HG02798 (cell line): ENCODE results near the gene TPST1.
"Not testable (repeated sequence)": the region's sequence is repeated elsewhere in the genome, so short reads cannot be mapped to it uniquely, and the experiment has no call there.

Source experiments
- ATAC-seq: cut with Tn5 transposase; IDR thresholded peaks from one replicate; pipeline ENCODE4 v1.9.1; 2021; ENCODE audit warnings: mild to moderate bottlenecking; ENCODE audit not compliant: unreplicated experiment, poor library complexity

TPST1 gene

DNA sequence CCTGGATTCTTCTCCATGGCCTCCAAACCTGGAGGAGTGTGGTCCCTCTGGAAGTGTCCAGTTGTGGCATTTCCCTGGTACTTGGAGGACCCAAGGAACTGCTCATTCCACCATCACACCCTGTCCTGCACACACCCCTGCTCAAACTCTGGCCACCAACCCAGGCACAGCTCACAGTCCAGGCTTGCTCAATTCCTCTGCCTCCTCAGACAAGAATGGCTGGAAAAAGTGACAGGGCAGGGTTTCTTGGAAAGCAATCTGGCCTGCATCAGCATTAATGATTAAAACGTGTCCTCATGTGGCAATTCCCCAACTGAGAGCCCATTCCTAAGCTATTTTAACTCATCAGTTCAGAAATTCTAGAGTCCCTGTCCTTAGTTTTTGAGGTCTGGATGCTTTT lies 17.2 kb upstream of the TPST1 start:
- no peak for ATAC-seq

DNA sequence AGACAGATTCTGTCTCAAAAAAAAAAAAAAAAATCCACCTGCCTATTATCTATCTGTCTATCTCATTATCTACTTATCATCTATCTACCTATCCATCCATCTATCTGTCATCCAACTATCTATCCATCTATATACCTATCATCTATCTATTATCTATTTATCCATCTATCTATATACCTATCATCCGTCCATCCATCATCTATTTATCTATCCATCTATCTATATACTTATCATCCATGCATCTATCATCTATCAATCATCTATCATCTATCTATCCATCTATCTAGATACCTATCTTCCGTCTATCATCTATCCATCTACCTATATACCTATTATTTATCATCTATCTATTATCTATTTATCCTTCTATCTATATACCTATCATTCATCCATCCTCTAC lies 16.5 kb upstream of the TPST1 start:
- no peak for ATAC-seq

DNA sequence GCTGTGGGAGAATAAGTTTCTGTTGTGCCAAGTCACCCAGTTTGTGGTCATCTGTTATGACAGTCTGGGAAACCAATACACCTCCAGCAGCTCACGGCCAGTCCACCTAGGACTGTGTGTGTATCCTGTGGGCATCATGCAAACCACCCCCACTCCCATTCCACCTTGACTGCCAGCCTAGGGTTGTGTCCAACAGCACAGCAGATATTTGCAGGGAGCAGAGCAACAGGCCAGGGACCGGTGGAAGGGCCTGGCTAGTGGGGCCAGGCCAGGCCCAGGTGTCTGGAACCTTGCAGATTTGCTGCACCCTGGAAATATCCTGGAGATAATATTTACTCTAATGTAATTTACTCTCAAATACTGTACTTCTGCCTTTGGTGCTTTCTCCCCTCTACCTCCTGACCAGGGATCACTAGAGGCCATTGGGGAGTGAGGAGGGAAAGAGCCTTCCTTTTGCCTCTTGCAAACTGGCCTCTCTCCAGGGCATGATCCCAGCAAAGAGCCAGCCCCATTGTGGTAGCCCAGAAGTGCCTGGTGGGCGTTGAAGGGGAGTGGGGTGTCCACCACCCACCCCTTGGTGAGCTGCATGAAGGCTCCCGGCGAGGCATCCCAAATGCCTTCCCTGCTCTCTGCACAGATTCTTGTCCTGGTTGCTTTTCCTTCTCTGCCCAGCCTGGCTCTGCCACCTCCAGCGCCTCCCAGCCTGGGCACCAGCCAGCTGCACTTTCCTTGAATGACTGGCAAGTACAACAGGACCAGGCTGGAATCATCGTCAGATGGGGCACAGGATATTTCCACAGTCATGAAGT lies 15.2 kb upstream of the TPST1 start:
- ATAC-seq: no peak

DNA sequence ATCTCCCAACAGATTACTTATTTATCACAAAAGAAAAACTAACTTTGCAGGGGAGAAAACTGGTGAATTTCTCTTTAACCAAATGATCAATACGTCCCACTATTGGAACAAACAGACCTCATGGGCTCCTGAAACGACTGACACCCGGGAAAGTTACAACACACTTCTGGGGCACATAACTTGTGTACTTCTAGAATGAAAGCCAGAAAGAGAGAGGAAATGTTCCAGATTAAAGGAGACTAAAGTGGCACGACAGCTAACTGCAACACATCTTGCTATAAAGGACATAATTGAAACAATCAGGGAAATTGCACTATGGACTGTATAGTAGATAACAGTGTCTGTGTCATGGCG lies 14.7 kb upstream of the TPST1 start:
- ATAC-seq: no peak

DNA sequence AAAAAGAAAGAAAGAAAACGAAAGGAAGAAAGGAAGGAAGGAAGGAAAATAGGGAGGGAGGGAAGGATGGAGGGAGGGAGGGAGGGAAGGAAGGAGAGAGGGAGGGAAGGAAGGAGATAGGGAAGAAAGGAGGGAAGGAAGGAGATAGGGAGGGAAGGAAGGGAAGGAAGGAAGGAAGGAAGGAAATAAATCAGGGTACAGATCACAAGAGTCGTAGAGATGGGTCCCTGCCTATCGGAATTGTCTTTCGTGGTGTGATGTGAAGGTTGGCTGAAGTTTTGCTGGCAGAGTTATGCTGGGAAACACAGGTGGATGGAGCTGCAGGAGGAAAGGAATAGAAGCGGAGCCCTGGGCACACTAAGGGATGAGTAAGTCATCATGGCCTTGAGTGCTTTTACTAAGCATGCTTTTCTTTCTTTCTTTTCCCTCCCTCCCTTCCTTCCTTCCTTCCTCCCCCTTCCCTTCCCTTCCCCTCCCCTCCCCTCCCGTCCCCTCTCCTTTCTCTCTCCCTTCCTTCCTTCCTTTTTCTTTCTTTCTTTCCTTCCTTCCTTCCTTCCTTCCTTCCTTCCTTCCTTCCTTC lies 11.9 kb upstream of the TPST1 start:
- ATAC-seq: no peak

DNA sequence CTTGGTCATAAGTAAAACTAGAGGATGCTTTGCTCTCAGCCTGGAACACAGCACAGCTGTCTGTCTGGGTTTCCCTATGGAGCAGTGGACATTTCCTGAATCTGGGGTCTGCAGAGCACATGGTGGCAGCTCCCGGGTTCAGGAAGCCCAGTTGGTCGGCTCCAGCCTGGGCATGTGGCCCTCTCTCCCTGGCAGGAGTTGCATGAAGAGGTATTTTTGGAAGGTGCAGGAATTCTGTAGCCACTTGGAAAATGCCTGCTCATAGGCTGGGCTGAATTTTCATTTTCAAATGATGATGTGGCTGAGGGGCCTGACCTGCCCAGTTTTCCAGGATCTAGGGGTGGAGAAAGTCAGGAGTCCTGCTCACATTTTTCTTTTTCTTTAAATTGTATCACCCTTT lies 6.7 kb upstream of the TPST1 start:
- ATAC-seq: no peak

DNA sequence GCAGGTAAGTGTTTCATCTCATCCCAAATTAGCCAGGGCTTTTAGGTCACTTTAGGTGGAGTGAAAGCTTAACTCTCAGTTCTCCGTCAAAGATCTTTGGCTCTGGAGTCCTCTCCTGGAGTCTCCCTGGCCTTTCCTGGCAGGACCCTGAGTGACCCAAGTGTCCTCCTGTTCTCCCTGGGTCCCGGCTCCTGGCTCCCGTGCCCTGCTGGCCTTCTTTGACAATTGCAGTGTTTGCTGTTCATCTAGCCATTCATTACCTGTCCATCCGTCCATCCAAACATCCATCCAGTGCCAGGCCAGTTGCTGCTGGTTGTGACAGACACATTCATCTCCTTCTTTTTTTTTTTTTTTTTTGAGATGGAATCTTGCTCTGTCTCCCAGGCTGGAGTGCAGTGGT lies 6.2 kb upstream of the TPST1 start:
- ATAC-seq: no peak

DNA sequence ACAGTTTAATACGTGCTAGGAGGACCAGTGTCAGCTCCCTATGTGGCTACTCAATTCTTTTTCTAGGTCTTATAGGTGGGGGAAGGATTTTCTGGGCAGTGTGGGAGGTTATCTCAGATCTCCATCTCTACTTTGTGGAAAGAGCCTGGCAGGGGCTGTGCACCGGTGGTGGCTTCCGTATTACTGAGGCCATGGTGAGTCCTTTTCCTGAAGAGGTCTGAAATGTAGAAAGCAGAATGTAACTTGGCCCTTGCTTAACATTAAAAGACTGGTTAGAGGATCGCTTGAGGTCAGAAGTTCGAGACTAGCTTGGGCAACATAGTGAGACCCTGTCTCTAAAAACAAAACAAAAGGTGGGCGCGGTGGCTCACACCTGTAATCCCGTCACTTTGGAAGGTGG lies 2.7 kb upstream of the TPST1 start:
- no peak for ATAC-seq

DNA sequence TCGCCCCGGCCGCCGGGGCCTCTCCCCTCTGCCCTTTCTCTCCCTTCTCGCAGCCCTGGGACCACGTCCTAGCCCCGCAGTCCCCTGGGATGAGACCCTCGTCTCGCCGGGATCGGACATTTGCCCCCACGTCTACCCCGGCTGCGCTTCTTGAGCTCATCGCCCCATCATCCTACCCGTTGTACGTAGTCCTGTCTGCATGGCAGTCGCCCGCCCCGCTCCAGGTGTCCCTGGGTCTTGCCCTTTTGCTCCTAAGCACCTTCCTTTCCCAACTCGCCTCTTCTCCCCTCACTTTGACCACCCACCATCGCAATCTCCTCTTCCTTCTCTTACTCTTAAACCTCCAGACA lies 582 bp downstream of the TPST1 start:
- peak; percentile 3 for ATAC-seq

DNA sequence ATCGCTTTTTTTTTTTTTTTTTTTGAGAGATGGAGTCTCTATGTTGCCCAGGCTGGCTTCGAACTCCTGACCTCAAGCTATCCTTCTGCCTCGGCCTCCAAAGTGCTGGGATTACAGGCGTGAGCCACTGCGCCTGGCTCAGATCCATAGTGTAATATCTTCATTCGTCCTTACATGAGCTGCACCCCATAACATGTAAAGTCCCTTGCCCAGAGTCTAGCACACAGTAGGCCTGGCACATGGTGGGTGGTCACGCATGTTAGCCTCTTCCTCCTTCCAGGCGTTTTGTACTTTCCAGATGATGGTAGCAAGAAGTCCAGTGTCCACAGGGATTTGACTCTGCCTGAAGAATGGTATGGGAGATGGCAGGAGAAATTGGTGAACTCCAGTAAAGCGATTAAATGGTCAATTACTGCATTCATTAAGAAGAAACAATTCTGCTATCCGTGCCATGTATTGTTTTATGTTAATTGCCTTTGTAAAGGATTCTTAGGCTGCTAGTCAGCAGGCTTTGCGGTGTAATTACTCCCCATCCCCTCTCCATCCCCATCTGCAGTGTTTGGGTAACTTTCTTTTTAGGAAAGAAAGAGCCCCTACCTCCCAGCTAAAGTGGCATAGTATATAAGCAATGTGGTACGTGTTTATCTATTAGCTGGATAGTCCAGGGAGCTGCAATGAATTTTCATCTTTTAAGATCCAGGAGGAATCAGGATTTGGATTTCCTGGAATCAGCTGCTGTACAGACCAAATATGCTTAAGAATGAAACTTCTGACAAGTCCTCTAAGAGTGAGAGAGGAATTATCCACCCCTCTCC lies 1.2 kb downstream of the TPST1 start:
- ATAC-seq: no peak

DNA sequence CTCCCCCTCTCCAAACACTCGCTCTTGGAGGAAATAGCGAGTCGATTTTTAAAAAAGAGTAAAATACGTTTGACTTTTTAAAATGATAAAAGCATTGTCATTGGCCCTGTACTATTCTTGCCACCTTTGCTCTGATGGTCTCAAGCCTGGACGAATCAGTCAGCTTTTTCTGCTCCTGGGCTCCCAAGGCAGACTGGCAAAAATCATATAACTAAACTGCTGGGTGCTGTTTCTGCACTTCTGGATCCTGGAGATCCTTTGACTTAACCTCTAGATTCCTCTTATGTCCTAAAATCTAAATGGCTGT lies 1.8 kb downstream of the TPST1 start:
- ATAC-seq: no peak

DNA sequence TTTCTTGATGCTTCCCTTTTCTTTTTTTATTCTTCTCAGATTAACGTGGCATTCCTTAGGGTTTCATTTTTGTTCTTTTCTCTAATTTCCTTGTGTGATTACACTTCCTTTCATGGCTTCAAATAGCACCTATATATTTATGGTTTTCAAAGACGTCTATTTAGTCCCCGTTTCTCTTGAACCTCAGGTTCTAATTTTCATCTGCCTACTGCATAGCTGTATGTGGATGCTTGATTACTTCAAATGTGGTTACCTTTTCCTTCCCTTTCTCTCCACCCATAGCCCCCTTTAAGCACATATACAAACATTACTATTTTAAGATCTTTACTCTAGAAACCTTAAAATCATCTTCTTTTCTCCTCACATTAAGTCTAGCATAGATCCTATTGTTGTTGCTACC lies 2.4 kb downstream of the TPST1 start:
- no peak for ATAC-seq

DNA sequence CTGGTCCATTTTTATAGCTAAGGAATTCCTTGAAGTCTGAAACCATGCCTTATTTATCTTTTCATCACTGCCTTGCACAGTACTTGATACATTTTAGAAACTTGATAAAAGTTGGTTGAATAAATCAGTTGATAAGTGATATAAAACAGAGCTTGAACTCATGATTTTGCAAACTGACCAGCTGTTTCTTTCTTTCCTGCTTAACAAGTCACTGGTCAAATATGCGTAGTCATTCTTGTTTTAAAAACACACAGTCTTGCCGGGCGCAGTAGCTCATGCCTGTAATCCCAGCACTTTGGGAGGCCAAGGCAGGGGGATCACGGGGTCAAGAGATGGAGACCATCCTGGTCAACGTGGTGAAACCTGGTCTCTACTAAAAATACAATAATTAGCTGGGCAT lies 6.3 kb downstream of the TPST1 start:
- ATAC-seq: no peak

DNA sequence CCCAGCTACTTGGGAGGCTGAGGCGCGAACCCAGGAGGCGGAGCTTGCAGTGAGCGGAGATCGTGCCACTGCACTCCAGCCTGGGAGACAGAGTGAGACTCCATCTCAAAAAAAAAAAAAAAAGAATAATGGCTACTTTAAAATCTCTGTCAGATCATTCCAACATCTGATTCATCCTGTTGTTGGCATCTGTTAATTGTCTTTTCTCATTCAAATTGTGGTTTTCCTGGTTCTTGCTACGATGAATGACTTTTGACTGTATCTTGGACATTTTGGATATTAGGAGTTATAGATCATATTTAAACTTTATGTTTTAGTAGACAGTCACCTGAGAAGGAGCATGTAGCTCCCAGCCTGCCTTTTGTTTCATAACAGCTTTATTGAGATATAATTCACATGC lies 8.5 kb downstream of the TPST1 start:
- ATAC-seq: no peak

DNA sequence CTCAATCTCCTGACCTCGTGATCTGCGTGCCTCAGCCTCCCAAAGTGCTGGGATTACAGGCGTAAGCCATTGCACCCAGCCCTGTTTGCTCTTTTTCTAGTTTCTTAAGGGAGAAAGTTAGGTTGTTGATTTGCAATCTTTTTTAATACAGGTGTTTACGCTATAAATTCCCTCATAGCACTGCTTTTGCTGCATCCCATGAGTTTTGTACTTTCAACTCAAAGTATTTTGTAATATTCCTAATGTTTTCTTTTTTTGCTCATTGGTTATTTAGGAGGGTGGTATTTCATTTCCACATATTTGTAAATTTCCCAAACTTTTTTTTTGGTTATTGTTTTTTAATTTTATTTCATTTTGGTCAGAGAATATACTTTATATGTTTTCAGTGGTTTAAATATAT lies 11.6 kb downstream of the TPST1 start:
- no peak for ATAC-seq

DNA sequence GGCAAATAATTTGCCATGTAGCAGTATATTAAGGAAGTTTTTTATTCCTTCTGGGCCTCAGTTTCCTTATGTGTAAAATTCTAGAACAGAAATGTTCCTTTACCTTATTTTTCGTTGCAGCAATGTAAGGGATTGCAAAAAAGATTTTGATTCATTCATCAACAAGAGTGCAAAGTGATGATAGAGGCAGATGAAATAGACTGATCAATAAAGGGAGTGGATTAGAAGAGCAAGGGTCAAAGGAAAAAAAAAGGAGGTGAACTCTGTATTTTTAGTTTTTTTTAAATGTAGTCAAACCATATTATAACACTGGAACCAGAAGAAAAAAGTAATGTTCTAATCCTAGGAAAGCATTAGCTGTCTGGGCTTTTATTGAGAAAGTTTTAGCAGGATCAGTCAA lies 14.7 kb downstream of the TPST1 start:
- no peak for ATAC-seq

DNA sequence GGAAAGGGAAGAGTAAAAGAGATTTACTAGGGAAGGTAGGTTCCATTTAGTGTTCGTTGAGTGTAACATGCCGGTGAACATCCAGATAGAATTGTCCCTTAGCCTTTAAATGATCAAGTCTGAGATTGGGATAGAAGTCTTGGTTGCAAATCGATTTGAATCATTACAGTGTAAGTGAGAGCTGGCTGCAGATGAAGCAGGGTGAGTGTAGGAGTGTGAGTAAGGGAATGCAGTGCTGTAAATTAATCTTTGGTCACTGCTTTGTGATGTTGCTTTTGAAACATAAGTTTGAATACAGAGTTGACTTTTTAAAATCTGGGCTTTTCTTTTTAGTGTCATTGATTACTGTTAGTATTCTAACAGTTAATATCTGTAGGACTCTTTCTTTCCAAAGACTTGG lies 16.3 kb downstream of the TPST1 start:
- no peak for ATAC-seq

DNA sequence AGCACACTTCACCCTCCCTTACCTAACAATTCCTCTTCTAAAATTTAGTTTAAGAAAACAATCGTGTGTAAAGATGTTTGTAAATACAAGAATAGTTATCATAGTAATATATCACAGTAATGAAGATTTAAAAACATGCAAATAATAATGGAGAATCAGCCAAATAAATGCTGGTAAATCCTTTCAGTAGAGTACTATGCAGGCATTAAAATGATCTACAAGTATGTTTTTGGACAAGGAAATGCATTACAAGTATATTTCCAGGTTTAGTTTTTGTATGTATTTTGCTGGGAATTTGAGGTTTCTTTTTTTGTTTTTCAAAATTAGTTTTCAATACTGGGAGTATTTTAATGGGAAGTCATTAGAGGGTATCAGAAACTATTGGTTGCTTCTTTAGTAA lies 22.7 kb downstream of the TPST1 start:
- ATAC-seq: no peak

DNA sequence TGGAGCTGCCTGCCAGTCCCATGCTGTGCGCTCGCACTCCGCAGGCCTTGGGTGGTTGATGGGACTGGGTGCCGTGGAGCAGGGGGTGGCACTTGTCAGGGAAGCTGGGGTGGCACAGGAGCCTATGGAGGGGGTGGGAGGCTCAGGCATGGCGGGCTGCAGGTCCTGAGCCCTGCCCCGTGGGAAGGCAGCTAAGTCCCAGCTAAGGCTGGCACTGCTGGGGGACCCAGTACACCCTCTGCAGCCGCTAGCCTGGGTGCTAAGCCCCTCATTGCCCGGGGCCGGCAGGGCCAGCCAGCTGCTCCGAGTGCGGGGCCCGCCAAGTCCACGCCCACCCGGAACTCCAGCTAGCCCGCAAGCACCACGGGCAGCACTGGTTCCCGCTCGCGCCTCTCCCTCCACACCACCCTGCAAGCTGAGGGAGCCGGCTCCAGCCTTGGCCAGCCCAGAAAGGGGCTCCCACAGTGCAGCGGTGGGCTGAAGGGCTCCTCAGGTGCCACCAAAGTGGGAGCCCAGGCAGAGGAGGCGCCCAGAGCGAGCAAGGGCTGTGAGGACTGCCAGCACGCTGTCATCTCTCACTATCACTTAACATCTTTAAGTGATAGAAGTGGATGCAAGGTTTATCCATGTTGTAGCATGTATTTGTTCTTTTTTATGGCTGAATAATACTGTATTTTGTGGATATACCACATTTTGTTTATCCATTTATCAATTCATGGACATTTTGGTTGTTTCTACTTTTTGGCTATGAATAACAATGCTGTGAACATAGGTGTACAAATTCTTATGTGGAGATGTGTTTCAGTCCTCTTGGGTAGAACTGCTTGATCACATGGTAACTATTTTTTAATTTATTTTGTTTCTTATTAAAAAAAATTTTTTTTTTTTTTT lies 26.4 kb downstream of the TPST1 start:
- not testable (repeated sequence) for ATAC-seq

DNA sequence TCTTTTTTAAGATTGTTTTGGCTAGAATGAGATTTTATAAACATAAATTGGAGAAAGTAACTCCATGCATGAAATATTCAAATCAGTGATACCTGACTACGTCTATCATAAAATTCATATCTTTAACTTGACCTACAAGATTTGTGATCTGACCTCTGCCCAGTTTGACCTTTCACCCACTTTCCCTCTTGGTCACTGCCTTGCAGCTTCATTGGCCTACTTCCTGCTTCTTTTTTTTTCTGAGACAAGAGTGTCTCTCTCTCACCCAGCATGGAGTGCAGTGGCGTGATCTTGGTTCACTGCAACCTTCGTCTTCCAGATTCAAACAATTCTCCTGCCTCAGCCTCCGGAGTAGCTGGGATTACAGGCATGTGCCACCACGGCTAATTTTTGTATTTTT lies 28.5 kb downstream of the TPST1 start:
- no peak for ATAC-seq

DNA sequence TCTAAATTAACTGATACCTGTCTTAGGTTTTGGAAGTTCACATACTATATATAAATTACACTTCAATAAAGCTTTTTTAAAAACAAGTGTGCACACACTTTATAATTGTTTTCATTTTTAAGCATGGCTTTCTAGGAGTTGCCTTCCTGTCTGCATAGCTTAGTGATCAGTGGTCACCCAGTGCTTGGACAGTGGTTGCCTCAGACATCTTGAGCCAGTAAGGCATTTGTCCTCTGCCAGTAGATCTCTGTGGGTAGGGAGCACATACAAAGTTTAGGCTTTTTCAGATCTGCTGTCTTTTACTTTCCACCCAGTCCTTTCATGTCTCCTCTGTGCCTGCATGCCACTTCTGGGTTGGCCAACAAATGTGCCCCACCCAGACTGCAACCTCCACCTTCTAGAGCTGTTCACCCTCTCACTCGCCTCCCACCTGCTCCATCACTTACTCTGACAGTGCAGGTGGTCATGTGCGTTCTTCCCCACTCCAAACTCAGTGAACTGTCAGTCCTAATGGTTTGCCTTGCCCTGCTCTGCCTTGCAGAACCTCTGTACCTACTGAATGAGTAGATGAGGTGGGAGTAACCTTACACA lies 31.7 kb downstream of the TPST1 start:
- no peak for ATAC-seq
